H7 (cell line): ENCODE measurements around the gene DNMT1. TPM values are rescaled to one million over a fixed set of nuclear protein-coding genes. Genes with fewer than 3 reads are reported as not detected.

ENCODE experiments used
- DNase-seq: peaks from one replicate; pipeline ENCODE4 v3.0.0; 2012
- H3K27me3 ChIP-seq: 2 replicates; pipeline ENCODE4 v1.6.0; 2011; ENCODE audit warnings: mild to moderate bottlenecking, low read length; ENCODE audit not compliant: control insufficient read depth, insufficient read depth
- H3K36me3 ChIP-seq: replicated peaks from 2 replicates; pipeline ENCODE4 v1.5.1; 2011; ENCODE audit warnings: low read length; ENCODE audit not compliant: control insufficient read depth, insufficient read depth
- H3K4me3 ChIP-seq: 2 replicates; pipeline ENCODE4 v1.5.1; 2011; ENCODE audit warnings: low read depth, mild to moderate bottlenecking, control low read depth, low read length, moderate library complexity; ENCODE audit not compliant: insufficient read depth
- total RNA-seq: library from RNA; depleted of rRNA; stranded (reverse); fragments of >200 nt; shearing (Covaris generic); gene quantifications from 2 replicates; pipeline ENCODE4 v1.2.3, GENCODE V29; 2014

DNMT1 gene
- total RNA-seq, 1 experiment from 2014 or later, result 128 TPM

DNA sequence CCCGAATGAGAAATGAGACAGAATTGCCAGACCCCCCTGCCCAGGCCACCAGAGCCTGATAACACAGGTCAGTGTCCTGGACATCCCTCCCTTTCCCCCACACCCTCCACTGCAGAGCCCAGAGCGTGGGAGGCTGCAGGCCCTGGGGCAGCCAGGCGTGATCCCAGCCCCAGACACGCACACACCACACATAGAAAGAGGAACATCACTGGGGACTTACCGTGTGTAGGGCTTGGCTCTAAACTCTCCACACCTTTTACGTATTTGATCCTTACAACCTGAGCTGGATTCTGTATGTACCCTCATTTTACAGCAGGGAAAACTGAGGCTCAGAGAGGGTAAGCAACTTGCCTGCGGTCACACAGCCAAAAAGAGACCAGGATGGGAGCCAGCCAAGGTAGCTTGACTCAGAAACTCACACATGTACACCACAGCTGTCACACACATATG is 91.9 kb downstream of the DNMT1 start:
- DNase-seq, result peak; percentile 35
- H3K27me3 ChIP-seq, result peaks cover 5% of the 10 kb centered on the region; the same call in 1 of the 2 replicates
- H3K36me3 ChIP-seq, result peaks cover 7% of the 10 kb centered on the region
- H3K4me3 ChIP-seq, result no peak overlapping the region

DNA sequence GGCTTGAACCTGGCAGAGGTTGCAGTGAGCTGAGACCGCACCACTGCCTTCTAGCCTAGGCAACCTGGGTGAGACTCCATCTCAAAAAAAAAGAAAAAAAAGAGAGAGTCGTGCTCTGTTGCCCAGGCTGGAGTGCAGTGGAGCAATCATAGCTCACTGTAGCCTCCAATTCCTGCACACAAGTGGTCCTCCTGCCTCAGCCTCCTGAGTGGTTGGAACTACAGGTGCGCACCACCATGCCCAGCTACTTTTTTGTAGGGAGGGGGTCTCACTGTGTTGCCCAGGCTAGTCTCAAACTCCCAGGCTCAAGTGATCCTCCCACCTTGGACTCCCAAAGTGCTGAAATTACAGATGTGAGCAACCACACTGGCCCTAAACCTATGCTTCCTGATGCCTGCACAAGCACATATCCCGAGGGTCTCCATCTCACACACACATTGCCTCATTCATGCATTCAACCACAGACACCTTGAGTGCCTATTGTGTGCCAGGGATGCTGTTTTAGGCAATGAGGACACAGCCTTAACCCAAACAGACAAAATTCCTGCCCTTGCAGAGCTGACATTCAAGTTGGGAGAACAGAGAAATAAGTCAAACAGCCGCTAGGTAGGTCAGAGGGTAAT is 94.5 kb downstream of the DNMT1 start:
- DNase-seq, result no peak
- Histone ChIP-seq H3K4me3 (no peak overlapping the region), H3K27me3 (peaks cover 14% of the 10 kb centered on the region), H3K36me3 (no peaks in the 10 kb centered on the region)

DNA sequence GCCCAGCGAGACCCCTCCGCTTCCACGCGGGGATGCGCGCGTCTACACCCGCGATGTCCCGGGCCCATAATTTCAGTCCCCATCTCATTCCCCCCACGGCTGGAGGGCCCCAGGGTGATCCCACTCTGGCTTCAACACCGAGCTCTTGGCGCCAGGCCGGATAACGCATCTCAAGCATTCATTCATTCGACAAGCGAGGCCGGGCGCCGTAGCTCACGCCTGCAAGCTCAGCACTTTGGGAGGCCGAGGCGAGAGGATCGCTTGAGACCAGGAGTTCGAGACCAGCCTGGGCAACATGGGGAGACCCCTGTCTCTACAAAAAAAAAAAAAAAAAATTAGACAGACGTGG is 98.2 kb downstream of the DNMT1 start:
- Histone ChIP-seq H3K27me3 (peaks cover 23% of the 10 kb centered on the region), H3K4me3 (peak overlapping the region; percentile 58), H3K36me3 (peaks cover under 1% of the 10 kb centered on the region)
- DNase-seq, result no peak

DNA sequence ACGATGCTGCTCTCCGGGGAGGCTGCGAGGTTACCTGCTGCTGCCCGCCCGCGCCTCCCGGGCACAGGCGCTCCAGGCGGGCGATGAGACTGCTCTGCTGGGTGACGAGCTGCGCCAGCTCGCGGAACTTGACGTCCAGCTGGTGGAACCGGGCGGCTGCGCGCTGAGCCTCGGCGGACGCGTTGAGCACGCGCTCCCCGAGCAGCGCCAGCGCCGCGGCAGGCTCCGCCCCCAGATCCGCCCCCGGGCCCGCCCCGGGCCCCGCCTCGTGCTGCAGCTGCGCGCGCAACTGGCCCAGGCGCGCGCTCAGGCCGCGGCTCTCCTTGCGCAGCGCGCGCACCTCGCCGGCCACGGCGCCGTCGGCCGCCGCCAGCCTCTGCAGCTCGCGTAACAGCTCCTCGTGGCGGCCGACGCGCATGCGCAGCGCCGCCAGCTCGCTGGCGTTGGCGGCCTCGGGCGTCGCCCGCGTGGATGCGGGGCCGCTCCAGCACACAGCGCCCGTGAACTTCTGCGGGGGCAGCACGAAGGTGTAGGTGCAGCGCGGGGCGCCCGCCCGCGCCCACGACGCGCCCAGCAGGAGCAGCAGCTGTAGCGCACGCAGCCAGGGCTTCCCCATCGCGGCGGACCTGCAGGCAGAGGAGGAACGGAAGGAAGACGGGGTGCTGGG is 98.7 kb downstream of the DNMT1 start:
- H3K36me3 ChIP-seq, result peaks cover 2% of the 10 kb centered on the region
- H3K4me3 ChIP-seq, result peak overlapping the region; percentile 58
- DNase-seq, result peak; percentile 100
- H3K27me3 ChIP-seq, result peaks cover 23% of the 10 kb centered on the region

DNA sequence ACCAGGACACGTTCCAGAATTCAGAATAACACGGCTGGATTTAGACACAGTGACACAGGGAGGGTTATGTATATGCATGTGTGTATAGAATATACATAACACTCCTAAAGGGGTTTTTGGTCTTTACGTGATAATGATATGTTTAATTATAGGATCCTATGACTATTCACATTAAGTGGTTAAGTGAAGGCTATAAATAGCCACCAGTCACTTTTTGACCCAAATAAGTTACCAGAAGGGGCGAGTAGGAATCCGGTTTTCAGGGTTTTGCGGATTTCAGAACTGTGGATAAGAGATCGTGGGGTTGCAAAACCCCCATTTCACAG is 99.2 kb downstream of the DNMT1 start:
- DNase-seq, result no peak
- peaks cover 2% of the 10 kb centered on the region for H3K36me3 ChIP-seq
- no peak overlapping the region for H3K4me3 ChIP-seq
- H3K27me3 ChIP-seq, result peaks cover 23% of the 10 kb centered on the region

DNA sequence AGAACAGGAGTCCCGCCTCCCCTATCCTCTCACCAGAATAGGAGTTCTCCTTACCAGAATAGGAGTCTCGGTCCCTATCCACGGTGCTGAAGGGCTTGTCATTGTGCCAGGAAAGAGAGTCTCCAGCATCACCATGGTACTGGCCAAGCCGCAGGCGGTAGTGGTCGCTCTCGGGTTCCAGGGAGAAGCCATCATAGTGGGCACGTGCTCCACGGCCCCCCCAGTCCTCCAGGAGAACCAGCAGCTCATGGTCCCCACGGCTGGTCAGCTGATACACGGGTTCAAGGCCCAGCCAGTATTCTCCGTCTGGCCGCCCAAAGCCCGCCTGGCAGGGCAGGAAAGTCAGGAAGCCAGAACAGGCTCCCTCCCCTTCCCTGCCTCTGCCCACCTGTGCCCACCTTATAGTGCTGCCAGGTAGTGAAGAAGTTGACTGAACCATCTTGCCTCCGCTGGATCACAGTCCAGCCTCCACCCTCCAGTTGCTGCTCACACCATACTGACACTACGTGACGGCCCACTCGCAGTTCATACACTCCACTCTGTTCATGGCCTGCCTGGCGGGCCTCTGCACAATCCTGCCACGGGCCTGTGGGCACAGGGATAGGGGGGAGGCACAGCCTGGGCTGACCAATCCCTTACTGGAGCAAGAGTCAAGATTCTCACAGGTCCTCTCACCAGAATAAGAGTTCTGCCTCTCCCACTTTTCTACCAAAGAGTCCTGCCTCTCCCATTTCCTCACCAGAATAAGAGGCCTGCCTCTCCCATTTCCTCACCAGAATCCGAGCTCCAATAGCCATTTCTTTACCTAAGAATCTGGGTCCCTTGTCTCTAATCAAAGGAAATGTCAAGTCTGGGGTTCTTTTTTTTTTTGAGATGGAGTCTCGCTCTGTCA is 101.2 kb downstream of the DNMT1 start:
- no peak overlapping the region for H3K4me3 ChIP-seq
- peaks cover 18% of the 10 kb centered on the region for H3K27me3 ChIP-seq
- H3K36me3 ChIP-seq, result peaks cover 4% of the 10 kb centered on the region
- DNase-seq, result peak; percentile 69

DNA sequence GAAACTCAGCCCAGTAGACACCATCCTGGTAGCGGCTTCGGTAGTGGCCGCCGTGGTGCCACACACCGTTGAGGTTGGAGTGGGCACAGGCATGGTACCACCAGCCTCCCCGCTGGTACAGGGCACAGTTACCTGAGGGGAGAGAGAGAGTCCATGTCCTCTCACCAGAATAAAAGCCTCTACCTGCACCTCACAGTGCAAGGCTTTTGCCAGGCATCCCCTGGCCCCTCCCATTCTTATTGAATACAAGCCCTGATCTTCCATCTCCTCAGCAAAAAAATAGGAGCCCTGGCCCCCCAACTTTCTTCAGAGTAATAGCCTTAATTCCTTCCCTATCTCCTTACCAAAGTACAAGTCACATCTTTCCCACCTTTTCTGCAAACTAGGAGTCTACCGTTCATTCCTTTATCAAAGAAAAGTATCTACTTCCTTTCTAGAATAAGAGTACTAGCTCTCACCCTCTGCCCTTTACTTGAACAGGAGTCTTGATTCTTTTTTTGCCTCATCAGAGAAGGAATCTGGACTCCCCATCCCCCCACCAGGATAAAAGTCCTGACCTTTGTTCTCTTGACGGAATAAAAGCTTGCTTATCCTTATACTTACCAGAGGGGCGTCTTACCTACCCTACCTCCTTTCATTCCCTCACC is 102.0 kb downstream of the DNMT1 start:
- no peak overlapping the region for H3K4me3 ChIP-seq
- peaks cover 18% of the 10 kb centered on the region for H3K27me3 ChIP-seq
- peak; percentile 16 for DNase-seq
- peaks cover 4% of the 10 kb centered on the region for H3K36me3 ChIP-seq

DNA sequence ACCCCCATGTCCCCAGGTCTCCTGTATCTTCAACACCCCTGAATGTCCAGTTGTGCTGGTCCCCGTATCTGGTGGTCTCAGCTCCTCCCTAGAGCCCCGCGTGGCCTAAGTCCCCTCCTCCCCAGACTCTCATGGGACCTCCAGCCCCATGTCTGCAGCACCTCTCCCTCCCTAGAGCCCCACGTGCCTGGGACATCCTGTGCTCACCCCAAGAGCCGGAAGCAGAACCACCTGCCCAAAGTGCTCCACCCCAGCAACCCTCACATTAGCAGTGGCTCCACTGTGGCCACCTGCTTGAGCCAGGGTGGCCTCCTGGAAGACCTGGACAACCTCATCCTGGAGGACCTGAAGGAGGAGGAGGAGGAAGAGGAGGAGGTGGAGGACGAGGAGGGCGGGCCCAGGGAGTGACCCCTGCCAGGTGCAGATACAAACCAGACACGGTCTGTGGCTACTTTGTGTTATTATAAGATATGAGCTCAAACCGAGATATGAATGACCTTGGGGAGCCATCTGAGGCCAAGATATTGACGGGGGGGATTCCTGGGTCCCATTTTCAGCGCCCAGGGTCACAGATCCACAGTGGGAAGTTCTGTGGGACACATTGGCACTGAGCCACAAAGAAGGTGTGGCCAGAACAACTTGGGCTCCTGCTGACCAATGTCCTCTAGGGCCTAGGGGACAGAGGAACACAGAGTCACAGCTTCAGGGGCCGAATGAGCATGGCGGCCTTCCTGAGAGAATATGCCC is 102.7 kb downstream of the DNMT1 start:
- Histone ChIP-seq H3K4me3 (no peak overlapping the region), H3K36me3 (peaks cover 4% of the 10 kb centered on the region), H3K27me3 (peaks cover 18% of the 10 kb centered on the region)
- no peak for DNase-seq

DNA sequence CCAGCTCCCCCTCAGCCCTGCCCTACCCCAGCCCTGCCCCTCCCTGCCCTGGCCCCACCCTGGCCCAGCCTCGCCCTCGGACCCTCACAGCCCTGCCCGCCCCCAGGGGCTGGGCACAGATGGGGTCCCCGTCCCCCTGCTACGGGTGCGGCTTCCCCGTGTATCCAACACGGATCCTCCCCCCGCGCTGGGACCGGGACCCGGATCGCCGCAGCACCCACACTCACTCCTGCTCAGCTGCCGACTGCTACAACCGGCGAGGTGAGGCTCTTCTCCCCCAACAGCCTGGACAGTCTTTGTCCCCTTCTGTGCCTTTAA is 103.4 kb downstream of the DNMT1 start:
- peak; percentile 28 for DNase-seq
- peaks cover 17% of the 10 kb centered on the region for H3K27me3 ChIP-seq
- peaks cover 4% of the 10 kb centered on the region for H3K36me3 ChIP-seq

DNA sequence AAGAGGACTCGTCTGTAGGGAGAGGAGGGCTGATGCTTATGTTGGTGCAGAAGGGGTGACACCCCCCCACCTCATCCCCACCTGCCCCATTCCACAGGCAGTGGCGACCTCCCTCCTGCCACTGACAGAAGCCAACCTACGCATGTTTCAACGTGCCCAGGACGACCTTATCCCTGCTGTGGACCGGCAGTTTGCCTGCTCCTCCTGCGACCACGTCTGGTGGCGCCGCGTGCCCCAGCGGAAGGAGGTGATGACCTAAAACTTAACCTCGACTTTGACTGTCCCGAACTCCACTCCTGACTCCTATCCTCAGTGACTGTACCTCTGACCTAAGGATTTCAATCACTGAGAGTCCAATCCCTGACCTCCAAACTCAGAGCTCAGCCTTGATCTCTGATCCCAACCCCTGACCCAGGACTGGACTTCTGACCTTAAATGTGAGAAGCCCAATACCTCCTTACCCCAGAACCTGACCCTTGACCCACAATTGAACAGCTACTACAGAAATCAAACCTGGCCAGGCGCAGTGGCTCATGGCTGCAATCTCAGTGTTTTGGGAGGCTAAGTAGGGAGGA is 104.9 kb downstream of the DNMT1 start:
- no peak overlapping the region for H3K4me3 ChIP-seq
- H3K27me3 ChIP-seq, result peaks cover 16% of the 10 kb centered on the region
- DNase-seq, result no peak
- peaks cover 4% of the 10 kb centered on the region for H3K36me3 ChIP-seq

More for the DNA sequence above, 103.4 kb downstream of the DNMT1 start:
- H3K4me3 ChIP-seq, result no peak overlapping the region

DNA sequence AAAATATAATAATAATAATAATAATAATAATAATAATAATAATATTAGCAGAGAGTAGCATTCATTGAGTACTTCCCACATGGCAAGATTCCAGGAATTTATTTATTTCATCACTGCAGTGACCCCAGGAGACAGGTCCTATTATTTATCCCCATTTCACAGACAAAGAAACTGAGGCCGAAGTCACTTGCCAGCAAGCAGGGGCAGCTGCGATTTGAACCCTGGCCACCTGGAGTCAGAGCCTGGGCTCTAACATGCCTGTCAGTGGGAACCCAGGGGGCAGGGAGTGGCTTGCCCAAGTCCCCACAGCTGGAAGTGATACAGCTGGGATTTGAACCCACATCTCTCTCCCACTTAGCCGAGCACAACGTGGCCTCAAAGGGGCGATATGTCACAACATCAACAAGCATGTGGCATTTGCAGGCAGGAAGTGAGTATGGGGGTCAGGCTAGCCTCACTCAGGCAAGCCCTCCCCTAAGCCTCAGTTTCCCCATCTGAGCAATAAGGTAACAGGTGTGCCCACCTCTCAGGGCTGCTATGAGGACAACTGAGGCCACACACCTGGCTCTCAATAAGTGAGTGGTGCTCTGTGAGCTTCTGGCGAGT is 105.7 kb downstream of the DNMT1 start:
- peaks cover 4% of the 10 kb centered on the region for H3K36me3 ChIP-seq
- peaks cover 11% of the 10 kb centered on the region; the same call in 1 of the 2 replicates for H3K27me3 ChIP-seq
- no peak for DNase-seq
- H3K4me3 ChIP-seq, result no peak overlapping the region

DNA sequence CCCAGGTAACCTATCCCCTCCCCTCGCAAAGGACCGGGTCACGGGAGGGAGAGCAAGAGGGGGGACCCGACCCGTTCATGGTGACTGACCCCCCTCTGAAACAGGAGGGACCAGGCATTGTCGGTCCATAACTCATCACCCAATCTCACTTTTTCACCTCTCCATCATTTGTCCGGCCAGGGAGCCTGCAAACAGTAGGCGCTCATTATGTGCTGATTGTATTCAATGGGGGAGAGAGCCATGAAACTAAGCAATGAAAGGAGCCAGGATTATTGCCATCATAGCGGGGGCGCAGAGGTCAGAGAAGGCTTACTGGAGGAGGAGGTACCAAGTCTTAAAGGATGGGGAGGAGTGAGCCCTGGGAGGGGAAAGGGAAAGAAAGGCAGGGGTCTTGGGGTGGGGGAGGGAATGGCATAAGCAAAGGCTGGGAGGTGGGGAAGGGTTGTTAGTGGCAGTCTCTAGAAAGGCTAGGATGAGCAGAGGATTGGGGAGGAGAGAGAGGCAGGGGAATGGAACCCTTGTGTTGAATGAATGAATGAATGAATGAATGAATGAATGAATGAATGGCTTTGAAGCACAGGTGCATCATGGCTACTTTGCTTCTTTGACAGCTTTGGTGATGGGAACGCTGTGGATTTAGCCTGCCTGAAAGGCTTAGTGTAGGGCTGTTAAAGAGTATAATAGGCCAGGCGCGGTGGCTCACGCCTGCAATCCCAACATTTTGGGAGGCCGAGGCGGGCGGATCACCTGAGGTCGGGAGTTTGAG is 107.3 kb downstream of the DNMT1 start:
- peak overlapping the region; percentile 70 for H3K4me3 ChIP-seq
- H3K27me3 ChIP-seq, result peaks cover 11% of the 10 kb centered on the region; the same call in 1 of the 2 replicates
- H3K36me3 ChIP-seq, result peaks cover 4% of the 10 kb centered on the region
- DNase-seq, result peak; percentile 31
